Kidney (tissue), 14 donors: ENCODE results near the gene RAB27B. TPM values are rescaled to one million over a fixed set of nuclear protein-coding genes. Genes with fewer than 3 reads are reported as not detected.

Experiments
- DNase-seq, 5 donors: peaks; one replicate each; pipeline ENCODE4 v3.0.0-alpha.2; 2013 to 2020
- FAIRE-seq: peaks from 2 replicates; lab custom pipeline; 2012; peaks lifted over from hg19 to GRCh38; lab: Jason Lieb, UNC
- H3K27ac ChIP-seq, 2 donors: one replicate each; pipeline ENCODE4 v1.7.0; 2013; ENCODE audit warnings: low read depth in 2 of 2, low read length in 2 of 2, inconsistent platforms in 1 of 2
- H3K27me3 ChIP-seq: one replicate; pipeline ENCODE4 v1.7.1; 2013; ENCODE audit warnings: low read length, inconsistent platforms; ENCODE audit not compliant: control insufficient read depth, insufficient read depth
- H3K36me3 ChIP-seq, 3 donors: one replicate each; pipeline versions ENCODE4 v1.7.0 to v1.7.1; 2013; ENCODE audit warnings: low read length in 3 of 3, control low read depth in 1 of 3, inconsistent platforms in 1 of 3; ENCODE audit not compliant: insufficient read depth in 3 of 3, control insufficient read depth in 2 of 3
- H3K4me1 ChIP-seq, 3 donors: one replicate each; pipeline versions ENCODE4 v1.7.0 to v1.7.1; 2013; ENCODE audit warnings: low read length in 3 of 3, inconsistent platforms in 1 of 3, low read depth in 1 of 3; ENCODE audit not compliant: control insufficient read depth in 2 of 3, insufficient read depth in 2 of 3
- H3K4me3 ChIP-seq, 3 donors: one replicate each; pipeline versions ENCODE4 v1.7.0 to v1.8.1; 2013; ENCODE audit warnings: low read length in 3 of 3, control low read depth in 1 of 3, inconsistent platforms in 1 of 3
- H3K9ac ChIP-seq, 3 donors: one replicate each; pipeline versions ENCODE4 v1.7.0 to v1.7.1; 2013; ENCODE audit warnings: low read length in 3 of 3, control low read depth in 1 of 3, inconsistent platforms in 1 of 3
- H3K9me3 ChIP-seq, 3 donors: one replicate each; pipeline versions ENCODE4 v1.7.0 to v1.7.1; 2013; ENCODE audit warnings: low read length in 3 of 3, control low read depth in 1 of 3, inconsistent platforms in 1 of 3; ENCODE audit not compliant: control insufficient read depth in 2 of 3, insufficient read depth in 1 of 3
- intact Hi-C: fragments of 100-400 bp; cut with DNase I; formaldehyde crosslinking; loops from one replicate; pipeline ENCODE4 v1.11.1; 2022
- polyA plus RNA-seq: library from polyadenylated mRNA; stranded (reverse); fragments of 350-450 nt; fragmentation: Illumina TruSeq; extraction: RNeasy Lipid Tissue Mini Kit (QIAGEN cat#74804); gene quantifications from one replicate; pipeline ENCODE4 v1.2.3, GENCODE V29; 2014; ENCODE audit warnings: low read depth, low replicate concordance; ENCODE audit not compliant: insufficient read depth
- total RNA-seq: library from RNA; stranded (reverse); fragmentation: NEBNext Ultra II Directional; extraction: Animal tissue kit (Norgen Biotek cat#: 25700); gene quantifications from one replicate; pipeline ENCODE4 v1.2.1, GENCODE V29; 2021
- TF ChIP-seq, protein P1 (sequence below): IDR thresholded peaks from 3 replicates; pipeline ENCODE4 v1.5.1; 2012; ENCODE audit warnings: mild to moderate bottlenecking, moderate library complexity, borderline replicate concordance; ENCODE audit not compliant: insufficient read depth; ENCODE audit errors: extremely low read depth
- donor health status: control.
- donor health status: control.
- donor health status: control.
- donor health status: control.
- donor health status: control.
- donor health status: DM: yes; HTN: yes; CAD: no.
- donor health status: Normal renal cell carcinoma (clear cell type).

The RAB27B gene
- total and polyA plus RNA-seq, 2 donors from 2014 or later: 0.32 to 4.1 TPM

- no peaks in the 10 kb centered on the region for H3K9me3 ChIP-seq
- DNase-seq (no peak), FAIRE-seq (no peak)
- no peak overlapping the region for H3K4me3 ChIP-seq
- intact Hi-C loops: no loop called here
- H3K4me1 ChIP-seq: no peaks in the 10 kb centered on the region
- H3K27me3 ChIP-seq: no peaks in the 10 kb centered on the region
- no peak overlapping the region for H3K27ac ChIP-seq
- H3K9ac ChIP-seq: no peak overlapping the region
- no peaks in the 10 kb centered on the region for H3K36me3 ChIP-seq
- TF ChIP-seq, protein P1, sequence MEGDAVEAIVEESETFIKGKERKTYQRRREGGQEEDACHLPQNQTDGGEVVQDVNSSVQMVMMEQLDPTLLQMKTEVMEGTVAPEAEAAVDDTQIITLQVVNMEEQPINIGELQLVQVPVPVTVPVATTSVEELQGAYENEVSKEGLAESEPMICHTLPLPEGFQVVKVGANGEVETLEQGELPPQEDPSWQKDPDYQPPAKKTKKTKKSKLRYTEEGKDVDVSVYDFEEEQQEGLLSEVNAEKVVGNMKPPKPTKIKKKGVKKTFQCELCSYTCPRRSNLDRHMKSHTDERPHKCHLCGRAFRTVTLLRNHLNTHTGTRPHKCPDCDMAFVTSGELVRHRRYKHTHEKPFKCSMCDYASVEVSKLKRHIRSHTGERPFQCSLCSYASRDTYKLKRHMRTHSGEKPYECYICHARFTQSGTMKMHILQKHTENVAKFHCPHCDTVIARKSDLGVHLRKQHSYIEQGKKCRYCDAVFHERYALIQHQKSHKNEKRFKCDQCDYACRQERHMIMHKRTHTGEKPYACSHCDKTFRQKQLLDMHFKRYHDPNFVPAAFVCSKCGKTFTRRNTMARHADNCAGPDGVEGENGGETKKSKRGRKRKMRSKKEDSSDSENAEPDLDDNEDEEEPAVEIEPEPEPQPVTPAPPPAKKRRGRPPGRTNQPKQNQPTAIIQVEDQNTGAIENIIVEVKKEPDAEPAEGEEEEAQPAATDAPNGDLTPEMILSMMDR: no peak
These were observed 51.4 kb downstream of the RAB27B start for GRCh38 chr18:54879691-54880090.

DNA sequence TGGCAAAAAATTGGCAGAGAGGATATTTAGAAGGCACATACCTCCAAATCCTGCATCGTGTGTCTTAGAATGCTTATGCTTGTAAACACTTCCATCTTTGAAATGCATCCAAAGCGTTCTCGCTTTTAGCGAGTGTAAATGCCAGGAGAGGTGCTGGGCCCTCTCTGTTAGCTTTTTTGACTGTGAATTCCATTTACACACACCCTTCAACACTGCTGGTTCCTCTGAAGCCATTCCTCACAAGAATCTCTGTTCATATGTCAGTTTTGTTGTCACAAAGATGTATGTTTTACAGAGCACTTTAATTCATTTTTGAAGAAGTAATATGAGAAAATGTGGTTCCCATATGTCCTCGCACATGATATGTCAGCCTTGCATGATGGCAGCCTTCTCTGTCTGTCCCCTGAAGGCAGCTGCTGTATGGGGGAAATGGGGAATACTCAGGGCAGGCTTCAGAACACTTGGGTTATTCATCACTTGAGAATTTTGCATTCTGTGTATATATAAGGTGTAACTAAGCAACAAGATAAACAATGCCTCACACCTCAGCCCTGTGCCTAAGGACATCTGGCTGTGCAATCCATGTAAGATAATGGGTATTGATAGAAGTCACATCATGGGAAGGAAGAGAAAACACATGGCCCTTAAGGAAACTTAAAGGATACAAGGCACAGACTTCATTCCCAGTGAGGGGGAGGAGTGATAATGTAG, 52.3 kb downstream of the RAB27B start:
- intact Hi-C loops: no loop called here
- DNase-seq (peak in 1 of 5 donors; percentile 5), FAIRE-seq (no peak)
- H3K9ac ChIP-seq: no peak overlapping the region
- H3K9me3 ChIP-seq: no peaks in the 10 kb centered on the region
- H3K36me3 ChIP-seq: no peaks in the 10 kb centered on the region
- H3K27me3 ChIP-seq: no peaks in the 10 kb centered on the region
- TF ChIP-seq, protein P1: no peak
- no peak overlapping the region for H3K27ac ChIP-seq
- H3K4me3 ChIP-seq: no peak overlapping the region
- H3K4me1 ChIP-seq: no peaks in the 10 kb centered on the region

- Histone ChIP-seq H3K27ac (no peak overlapping the region), H3K9me3 (no peaks in the 10 kb centered on the region), H3K4me1 (no peaks in the 10 kb centered on the region), H3K9ac (no peak overlapping the region), H3K4me3 (no peak overlapping the region), H3K27me3 (no peaks in the 10 kb centered on the region), H3K36me3 (no peaks in the 10 kb centered on the region)
- intact Hi-C loops: no loop called here
- DNase-seq (peak in 1 of 5 donors; percentile 6), FAIRE-seq (no peak)
- TF ChIP-seq, protein P1: no peak
These were observed 53.0 kb downstream of the RAB27B start for GRCh38 chr18:54881229-54881768.
